ENCODE data around the gene LIN52. TPM values are rescaled to one million over a fixed set of nuclear protein-coding genes. Genes with fewer than 3 reads are reported as not detected.

The LIN52 gene
- total RNA-seq, 1 donor from 2014 or later = 7.3 TPM

- no peaks in the 10 kb centered on the region for H3K36me3 Mint-ChIP-seq (ENCODE audit: low read depth, unreplicated experiment)
- H3K27ac Mint-ChIP-seq (ENCODE audit: unreplicated experiment) = no peak overlapping the region
- H3K27me3 Mint-ChIP-seq (ENCODE audit: unreplicated experiment) = peaks cover 1% of the 10 kb centered on the region
- H3K9me3 Mint-ChIP-seq (ENCODE audit: unreplicated experiment) = no peaks in the 10 kb centered on the region
- no peak for DNase-seq (ENCODE audit: low spot score)
- TF ChIP-seq CTCF (IDR thresholded peaks at IDR 0.05; ENCODE audit: unreplicated experiment) = no peak
- no peaks in the 10 kb centered on the region for H3K4me1 Mint-ChIP-seq (ENCODE audit: unreplicated experiment)
- H3K4me3 Mint-ChIP-seq (ENCODE audit: unreplicated experiment) = no peak overlapping the region
Measured at GRCh38 chr14:74127634-74128033, 42.9 kb downstream of the LIN52 start.

GRCh38 chr14:74133833-74134481 lies 49.2 kb downstream of the LIN52 start:
- Mint-ChIP-seq H3K4me1 (ENCODE audit: unreplicated experiment) (no peaks in the 10 kb centered on the region), H3K36me3 (ENCODE audit: low read depth, unreplicated experiment) (no peaks in the 10 kb centered on the region), H3K27me3 (ENCODE audit: unreplicated experiment) (peaks cover under 1% of the 10 kb centered on the region), H3K9me3 (ENCODE audit: unreplicated experiment) (no peaks in the 10 kb centered on the region), H3K27ac (ENCODE audit: unreplicated experiment) (no peak overlapping the region), H3K4me3 (ENCODE audit: unreplicated experiment) (no peak overlapping the region)
- no peak for TF ChIP-seq CTCF (IDR thresholded peaks at IDR 0.05; ENCODE audit: unreplicated experiment)
- DNase-seq (ENCODE audit: low spot score) = no peak

- TF ChIP-seq CTCF (IDR thresholded peaks at IDR 0.05; ENCODE audit: unreplicated experiment) = no peak
- DNase-seq (ENCODE audit: low spot score) = no peak
- no peak overlapping the region for H3K4me3 Mint-ChIP-seq (ENCODE audit: unreplicated experiment)
- no peaks in the 10 kb centered on the region for H3K9me3 Mint-ChIP-seq (ENCODE audit: unreplicated experiment)
- no peaks in the 10 kb centered on the region for H3K36me3 Mint-ChIP-seq (ENCODE audit: low read depth, unreplicated experiment)
- no peaks in the 10 kb centered on the region for H3K27me3 Mint-ChIP-seq (ENCODE audit: unreplicated experiment)
- no peaks in the 10 kb centered on the region for H3K4me1 Mint-ChIP-seq (ENCODE audit: unreplicated experiment)
- H3K27ac Mint-ChIP-seq (ENCODE audit: unreplicated experiment) = no peak overlapping the region
Measured at GRCh38 chr14:74134484-74134883, 49.7 kb downstream of the LIN52 start.

DNA sequence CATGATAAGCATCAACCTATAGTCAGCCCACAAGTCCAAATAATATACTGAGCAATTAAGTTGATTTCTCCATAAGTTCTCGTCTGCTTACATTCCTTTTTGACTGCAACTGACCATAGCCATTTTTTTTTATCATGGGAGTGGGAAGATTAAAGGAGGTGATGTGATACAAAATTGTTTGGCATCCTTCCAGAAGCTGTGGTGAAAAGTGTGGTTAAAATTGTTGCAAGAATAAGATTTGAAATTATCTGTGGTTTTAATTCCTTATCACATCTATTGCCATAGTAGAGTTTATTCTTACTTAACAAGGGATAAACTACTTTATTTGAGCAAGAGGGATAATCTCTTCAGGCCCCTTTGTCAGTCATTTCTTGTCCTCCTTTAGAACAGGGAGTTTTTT lies 50.7 kb downstream of the LIN52 start:
- Mint-ChIP-seq H3K4me3 (ENCODE audit: unreplicated experiment) (no peak overlapping the region), H3K36me3 (ENCODE audit: low read depth, unreplicated experiment) (no peaks in the 10 kb centered on the region), H3K27me3 (ENCODE audit: unreplicated experiment) (no peaks in the 10 kb centered on the region), H3K9me3 (ENCODE audit: unreplicated experiment) (no peaks in the 10 kb centered on the region), H3K4me1 (ENCODE audit: unreplicated experiment) (no peaks in the 10 kb centered on the region), H3K27ac (ENCODE audit: unreplicated experiment) (no peak overlapping the region)
- no peak for TF ChIP-seq CTCF (IDR thresholded peaks at IDR 0.05; ENCODE audit: unreplicated experiment)
- DNase-seq (ENCODE audit: low spot score) = no peak

DNA sequence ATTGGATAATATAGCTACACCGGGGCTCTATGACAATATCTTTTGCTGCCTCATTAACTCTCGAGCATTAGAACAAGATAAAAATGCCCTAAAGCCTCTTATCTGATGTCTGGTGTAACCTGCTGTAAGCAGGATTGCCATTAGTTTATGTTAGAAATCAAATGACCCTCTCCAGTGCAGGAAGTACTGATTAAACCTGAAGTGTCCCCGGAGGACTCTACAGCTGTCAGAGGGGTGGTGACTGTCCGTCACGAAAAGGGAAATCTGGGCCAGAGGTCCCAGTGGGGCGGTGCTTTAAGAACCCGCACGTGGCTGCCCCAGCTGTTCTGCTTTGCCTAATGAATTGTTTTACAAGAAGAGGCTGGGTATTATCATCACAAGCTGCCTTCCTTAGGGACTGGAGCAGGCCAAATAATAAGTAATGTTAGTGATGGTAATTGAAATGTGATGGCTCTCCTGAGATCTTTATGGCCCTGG lies 55.7 kb downstream of the LIN52 start:
- Mint-ChIP-seq H3K27me3 (ENCODE audit: unreplicated experiment) (no peaks in the 10 kb centered on the region), H3K36me3 (ENCODE audit: low read depth, unreplicated experiment) (no peaks in the 10 kb centered on the region), H3K27ac (ENCODE audit: unreplicated experiment) (no peak overlapping the region), H3K4me1 (ENCODE audit: unreplicated experiment) (no peaks in the 10 kb centered on the region), H3K9me3 (ENCODE audit: unreplicated experiment) (no peaks in the 10 kb centered on the region), H3K4me3 (ENCODE audit: unreplicated experiment) (no peak overlapping the region)
- TF ChIP-seq CTCF (IDR thresholded peaks at IDR 0.05; ENCODE audit: unreplicated experiment) = no peak
- DNase-seq (ENCODE audit: low spot score) = no peak

Data from endothelial cell (in vitro differentiated cells).